MCF 10A (cell line): ENCODE measurements around the gene TIAM1. TPM values are rescaled to one million over a fixed set of nuclear protein-coding genes. Genes with fewer than 3 reads are reported as not detected.

ENCODE experiments used
- BruUV-seq: library from RNA; stranded (reverse); fragments of 400-500 nt; replicated peaks from 2 replicates; lab custom pipeline; 2021; lab: Mats Ljungman, UMichigan
- CTCF ChIA-PET: fragments of 300-600 bp; sonication (Branson Sonifier 250); formaldehyde crosslinking; extraction: SDS; loops from one replicate; lab custom pipeline; 2021; ENCODE audit warnings: antibody characterized with exemption, inconsistent platforms; lab: Yijun Ruan, JAX
- POLR2A ChIA-PET: fragments of 300-600, 350-650 bp; sonication (Branson Sonifier 250); formaldehyde crosslinking; extraction: SDS; loops from one replicate; lab custom pipeline; 2020; ENCODE audit warnings: antibody characterized with exemption, inconsistent platforms; lab: Yijun Ruan, JAX
- DNase-seq: peaks from one replicate; pipeline ENCODE4 v3.0.0-alpha.2; 2018; ENCODE audit not compliant: unreplicated experiment
- H3K27ac Mint-ChIP-seq: one replicate; pipeline ENCODE4 v1.8.0; 2022; ENCODE audit warnings: mild to moderate bottlenecking, low read depth, mixed read lengths; ENCODE audit not compliant: unreplicated experiment
- H3K27me3 Mint-ChIP-seq: one replicate; pipeline ENCODE4 v1.8.0; 2022; ENCODE audit warnings: mixed read lengths; ENCODE audit not compliant: insufficient read depth, unreplicated experiment
- H3K36me3 Mint-ChIP-seq: one replicate; pipeline ENCODE4 v1.8.0; 2022; ENCODE audit warnings: mild to moderate bottlenecking, moderate library complexity, mixed read lengths; ENCODE audit not compliant: insufficient read depth, unreplicated experiment
- H3K4me1 Mint-ChIP-seq: one replicate; pipeline ENCODE4 v1.8.0; 2022; ENCODE audit warnings: mixed read lengths; ENCODE audit not compliant: insufficient read depth, unreplicated experiment
- H3K4me3 Mint-ChIP-seq: one replicate; pipeline ENCODE4 v1.8.0; 2022; ENCODE audit warnings: mild to moderate bottlenecking, moderate library complexity, mixed read lengths; ENCODE audit not compliant: unreplicated experiment
- H3K9me3 Mint-ChIP-seq: one replicate; pipeline ENCODE4 v1.8.0; 2022; ENCODE audit warnings: mixed read lengths; ENCODE audit not compliant: unreplicated experiment
- CTCF ChIP-seq: fragments of 200-600 bp; IDR thresholded peaks from one replicate; pipeline ENCODE4 v1.8.0; 2022; ENCODE audit warnings: antibody characterized with exemption, mild to moderate bottlenecking; ENCODE audit not compliant: unreplicated experiment
- intact Hi-C: fragments of 100-400 bp; cut with micrococcal nuclease; formaldehyde crosslinking; loops from 2 replicates; pipeline ENCODE4 v1.14.1; 2022
- total RNA-seq: library from RNA; stranded (reverse); gene quantifications from 2 replicates; pipeline ENCODE4 v1.2.3, GENCODE V29; 2022

Gene TIAM1
- total RNA-seq, 1 experiment from 2014 or later = 9.8 TPM

GRCh38 chr21:31318971-31319370 lies 25.1 kb downstream of the TIAM1 start:
- BruUV-seq = no TSS peak
- H3K27me3 Mint-ChIP-seq = no peaks in the 10 kb centered on the region
- H3K27ac Mint-ChIP-seq = no peak overlapping the region
- TF ChIP-seq CTCF = no peak
- CTCF ChIA-PET = interaction anchor here (0.7 to 1.2 kb wide), 3 partner anchors 23 to 61 kb away, joined by 3 to 5 read pairs (median 3); no protein-coding TSS in a partner anchor
- no peak overlapping the region for H3K4me3 Mint-ChIP-seq
- H3K36me3 Mint-ChIP-seq = peaks cover 6% of the 10 kb centered on the region
- no peaks in the 10 kb centered on the region for H3K4me1 Mint-ChIP-seq
- no peak for DNase-seq
- H3K9me3 Mint-ChIP-seq = no peaks in the 10 kb centered on the region
- intact Hi-C loops = no loop called here
- POLR2A ChIA-PET = interaction anchor here (0.7 kb wide), 1 partner anchor 1024 kb away, joined by 3 read pairs; no protein-coding TSS in a partner anchor

- Mint-ChIP-seq H3K4me1 (no peaks in the 10 kb centered on the region), H3K27me3 (no peaks in the 10 kb centered on the region), H3K4me3 (no peak overlapping the region), H3K27ac (no peak overlapping the region), H3K9me3 (no peaks in the 10 kb centered on the region), H3K36me3 (peaks cover 6% of the 10 kb centered on the region)
- POLR2A ChIA-PET = no interaction called here
- TF ChIP-seq CTCF = no peak
- CTCF ChIA-PET = interaction anchor here (1.1 kb wide), 1 partner anchor 218 kb away, joined by 4 read pairs; no protein-coding TSS in a partner anchor
- no TSS peak for BruUV-seq
- DNase-seq = no peak
- intact Hi-C loops = no loop called here
Measured at GRCh38 chr21:31317688-31318087, 26.4 kb downstream of the TIAM1 start.

GRCh38 chr21:31316488-31317169 lies 27.4 kb downstream of the TIAM1 start:
- no TSS peak for BruUV-seq
- Mint-ChIP-seq H3K4me3 (no peak overlapping the region), H3K4me1 (no peaks in the 10 kb centered on the region), H3K27me3 (no peaks in the 10 kb centered on the region), H3K9me3 (no peaks in the 10 kb centered on the region), H3K27ac (no peak overlapping the region), H3K36me3 (peaks cover 6% of the 10 kb centered on the region)
- ChIA-PET POLR2A (interaction anchor here (0.6 kb wide), 1 partner anchor 1958 kb away, joined by 4 read pairs; no protein-coding TSS in a partner anchor), CTCF (interaction anchor here (0.6 to 1.1 kb wide), 4 partner anchors 85 to 265 kb away, joined by 3 to 4 read pairs (median 4); no protein-coding TSS in a partner anchor)
- no peak for TF ChIP-seq CTCF
- intact Hi-C loops = no loop called here
- DNase-seq = peak; percentile 76

- H3K27ac Mint-ChIP-seq = no peak overlapping the region
- no peak for DNase-seq
- H3K4me3 Mint-ChIP-seq = no peak overlapping the region
- POLR2A ChIA-PET = no interaction called here
- no peak for TF ChIP-seq CTCF
- intact Hi-C loops = no loop called here
- no peaks in the 10 kb centered on the region for H3K27me3 Mint-ChIP-seq
- H3K4me1 Mint-ChIP-seq = no peaks in the 10 kb centered on the region
- H3K36me3 Mint-ChIP-seq = peaks cover 6% of the 10 kb centered on the region
- CTCF ChIA-PET = interaction anchor here (0.6 kb wide), 2 partner anchors 80 to 264 kb away, joined by 3 to 4 read pairs; no protein-coding TSS in a partner anchor
- no peaks in the 10 kb centered on the region for H3K9me3 Mint-ChIP-seq
- BruUV-seq = no TSS peak
Measured at GRCh38 chr21:31316072-31316471, 28.0 kb downstream of the TIAM1 start.
